ENCODE results near the gene BEAN1.
"Not testable (repeated sequence)": the region's sequence is repeated elsewhere in the genome, so short reads cannot be mapped to it uniquely, and the experiment has no call there.

DNA sequence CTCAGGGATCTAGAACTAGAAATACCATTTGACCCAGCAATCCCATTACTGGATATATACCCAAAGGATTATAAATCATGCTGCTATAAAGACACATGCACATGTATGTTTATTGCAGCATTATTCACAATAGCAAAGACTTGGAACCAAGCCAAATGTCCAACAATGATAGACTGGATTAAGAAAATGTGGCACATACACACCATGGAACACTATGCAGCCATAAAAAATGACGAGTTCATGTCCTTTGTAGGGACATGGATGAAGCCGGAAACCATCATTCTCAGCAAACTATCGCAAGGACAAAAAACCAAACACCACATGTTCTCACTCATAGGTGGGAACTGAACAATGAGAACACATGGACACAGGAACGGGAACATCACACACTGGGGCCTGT lies 74.5 kb downstream of the BEAN1 start:
- TF ChIP-seq, protein P1, sequence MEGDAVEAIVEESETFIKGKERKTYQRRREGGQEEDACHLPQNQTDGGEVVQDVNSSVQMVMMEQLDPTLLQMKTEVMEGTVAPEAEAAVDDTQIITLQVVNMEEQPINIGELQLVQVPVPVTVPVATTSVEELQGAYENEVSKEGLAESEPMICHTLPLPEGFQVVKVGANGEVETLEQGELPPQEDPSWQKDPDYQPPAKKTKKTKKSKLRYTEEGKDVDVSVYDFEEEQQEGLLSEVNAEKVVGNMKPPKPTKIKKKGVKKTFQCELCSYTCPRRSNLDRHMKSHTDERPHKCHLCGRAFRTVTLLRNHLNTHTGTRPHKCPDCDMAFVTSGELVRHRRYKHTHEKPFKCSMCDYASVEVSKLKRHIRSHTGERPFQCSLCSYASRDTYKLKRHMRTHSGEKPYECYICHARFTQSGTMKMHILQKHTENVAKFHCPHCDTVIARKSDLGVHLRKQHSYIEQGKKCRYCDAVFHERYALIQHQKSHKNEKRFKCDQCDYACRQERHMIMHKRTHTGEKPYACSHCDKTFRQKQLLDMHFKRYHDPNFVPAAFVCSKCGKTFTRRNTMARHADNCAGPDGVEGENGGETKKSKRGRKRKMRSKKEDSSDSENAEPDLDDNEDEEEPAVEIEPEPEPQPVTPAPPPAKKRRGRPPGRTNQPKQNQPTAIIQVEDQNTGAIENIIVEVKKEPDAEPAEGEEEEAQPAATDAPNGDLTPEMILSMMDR (IDR thresholded peaks at IDR 0.05 in 8 of 11, conservative IDR thresholded peaks at IDR 0.05 in 3 of 11), result not testable (repeated sequence)
- not testable (repeated sequence) for TF ChIP-seq POLR2A, POLR2AphosphoS5 (IDR thresholded peaks at IDR 0.05)

Data from spleen (tissue), 7 donors.